HepG2 (cell line): ENCODE results near the gene FUOM. TPM values are rescaled to one million over a fixed set of nuclear protein-coding genes. Genes with fewer than 3 reads are reported as not detected.
A peak's percentile ranks its signal among the peaks of the same experiment; 100 is the strongest.

Experiments used
- AGO1 ChIP-seq: fragments of 200-400 bp; formaldehyde crosslinking; IDR thresholded peaks from 2 replicates; pipeline ENCODE4 v1.6.1; 2017; ENCODE audit warnings: mild to moderate bottlenecking, low read depth, low read length, moderate library complexity; ENCODE audit not compliant: poor library complexity, severe bottlenecking
- BCL6 ChIP-seq: IDR thresholded peaks from 2 replicates; pipeline ENCODE4 v1.6.1; 2016; ENCODE audit warnings: missing genetic modification reagents, missing compliant biosample characterization
- CC2D1A ChIP-seq: sonication (generic); formaldehyde crosslinking; IDR thresholded peaks from 2 replicates; pipeline ENCODE4 v1.8.1; 2023; ENCODE audit warnings: mild to moderate bottlenecking, missing genetic modification reagents
- KDM2A ChIP-seq: sonication (generic); formaldehyde crosslinking; IDR thresholded peaks from 2 replicates; pipeline ENCODE4 v1.4.0; 2020; ENCODE audit warnings: low read depth, missing genetic modification reagents, borderline replicate concordance
- NONO ChIP-seq, 2 experiments: fragments of 450-650 bp in 1 of 2; sonication (generic) in 1 of 2; formaldehyde crosslinking in 1 of 2; IDR thresholded peaks in 1 of 2; conservative IDR thresholded peaks in 1 of 2; 2 replicates each; pipeline versions ENCODE4 v1.6.1 to v1.8.0; 2017 to 2022; ENCODE audit warnings: mild to moderate bottlenecking in 1 of 2, missing genetic modification reagents in 1 of 2, moderate library complexity in 1 of 2
- SP1 ChIP-seq, 2 experiments: fragments of 450-650 bp in 1 of 2; sonication (generic) in 1 of 2; formaldehyde crosslinking in 1 of 2; IDR thresholded peaks; 2 replicates each; pipeline versions ENCODE4 v1.4.0 to v1.6.1; 2016 to 2020; ENCODE audit warnings: missing genetic modification reagents in 1 of 2
- TAF1 ChIP-seq: sonication (generic); formaldehyde crosslinking; IDR thresholded peaks from 2 replicates; pipeline ENCODE4 v1.4.0; 2020; ENCODE audit warnings: missing genetic modification reagents
- ZMYM2 ChIP-seq: sonication (generic); formaldehyde crosslinking; IDR thresholded peaks from 2 replicates; pipeline ENCODE4 v1.8.0; 2022; ENCODE audit warnings: mild to moderate bottlenecking, missing genetic modification reagents
- ZNF232 ChIP-seq: sonication (generic); formaldehyde crosslinking; IDR thresholded peaks from 2 replicates; pipeline ENCODE4 v1.4.0; 2020; ENCODE audit warnings: missing genetic modification reagents, borderline replicate concordance
- ZNF749 ChIP-seq: sonication (generic); formaldehyde crosslinking; IDR thresholded peaks from 2 replicates; pipeline ENCODE4 v1.8.0; 2022; ENCODE audit warnings: mild to moderate bottlenecking, missing genetic modification reagents, moderate library complexity, borderline replicate concordance
- polyA plus RNA-seq, 8 experiments: library from polyadenylated mRNA; depleted of rRNA in 3 of 8; stranded (reverse) in 7 of 8; unstranded in 1 of 8; fragments of >200 nt; fragmentation: Illumina TruSeq in 4 of 8; extraction: Trizol in 4 of 8; gene quantifications; 2 replicates each; pipeline versions ENCODE4 v1.2.1 to v1.2.3, GENCODE V29; 2011 to 2016; ENCODE audit warnings: low read depth in 4 of 8, missing spikeins in 1 of 8, mixed read lengths in 1 of 8; ENCODE audit not compliant: insufficient read depth in 1 of 8
- total RNA-seq, 5 experiments: library from RNA; depleted of rRNA; stranded (reverse); fragments of >200 nt; fragmentation: Illumina TruSeq; extraction: Trizol; gene quantifications; 2 replicates each; pipeline ENCODE4 v1.2.3, GENCODE V29; 2016; ENCODE audit warnings: low read depth in 1 of 5
- TF ChIP-seq, protein P1 (sequence below): sonication (generic); formaldehyde crosslinking; IDR thresholded peaks from 2 replicates; pipeline ENCODE4 v1.9.0; 2022; ENCODE audit warnings: missing genetic modification reagents, mild to moderate bottlenecking, borderline replicate concordance
- TF ChIP-seq, protein P2 (sequence below): sonication (generic); formaldehyde crosslinking; conservative IDR thresholded peaks from 2 replicates; pipeline ENCODE4 v1.8.0; 2022; ENCODE audit warnings: mild to moderate bottlenecking, moderate library complexity, missing genetic modification reagents
- TF ChIP-seq, protein P3 (sequence below): sonication (generic); formaldehyde crosslinking; IDR thresholded peaks from 2 replicates; pipeline ENCODE4 v1.5.0; 2020; ENCODE audit warnings: missing genetic modification reagents, mild to moderate bottlenecking, borderline replicate concordance
- TF ChIP-seq, protein P4 (sequence below): IDR thresholded peaks from 2 replicates; pipeline ENCODE4 v1.6.1; 2016; ENCODE audit warnings: mild to moderate bottlenecking
- TF ChIP-seq, protein P5 (sequence below): IDR thresholded peaks from 2 replicates; pipeline ENCODE4 v1.6.1; 2012; ENCODE audit warnings: inconsistent platforms
- TF ChIP-seq, protein P6 (sequence below): sonication (generic); formaldehyde crosslinking; IDR thresholded peaks from 2 replicates; pipeline ENCODE4 v1.4.0; 2020; ENCODE audit warnings: mild to moderate bottlenecking, missing genetic modification reagents

The FUOM gene
- total and polyA plus RNA-seq, 2 of the 13 experiments (the other 11 are each of a cell fraction or from before 2014, with no cell fraction given), result 27.5 to 60.4 TPM

DNA sequence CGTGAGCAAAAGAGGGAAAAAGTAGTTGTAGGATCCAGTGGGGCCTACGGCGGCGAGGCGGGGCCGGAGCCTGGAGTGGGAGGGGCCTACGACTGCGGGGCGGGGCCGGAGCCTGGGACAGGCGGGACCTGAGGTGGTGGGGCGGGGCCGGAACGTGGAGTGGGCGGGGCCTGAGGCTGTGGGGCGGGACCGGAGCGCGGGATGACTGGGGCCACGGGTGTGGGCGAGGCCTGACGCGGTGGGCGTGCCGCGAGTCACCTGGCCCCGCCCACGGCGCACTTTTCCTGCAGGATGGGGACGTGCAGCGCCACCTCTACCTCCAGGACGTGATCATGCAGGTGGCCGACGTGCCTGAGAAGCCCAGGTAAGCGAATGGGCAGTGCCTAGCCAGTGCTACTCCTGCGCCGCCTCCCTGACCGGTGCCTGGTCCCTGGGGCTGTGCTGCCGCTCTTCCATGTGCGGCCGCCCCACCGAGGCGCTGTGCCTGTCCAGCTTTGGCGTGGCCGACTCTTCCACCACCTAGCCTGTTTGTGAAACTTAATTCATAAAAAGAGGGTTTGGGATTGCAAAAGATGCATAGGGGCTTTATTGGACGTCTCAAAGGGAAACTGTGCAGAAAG, 48.6 kb downstream of the FUOM start (continued):
- TF ChIP-seq, protein P1, sequence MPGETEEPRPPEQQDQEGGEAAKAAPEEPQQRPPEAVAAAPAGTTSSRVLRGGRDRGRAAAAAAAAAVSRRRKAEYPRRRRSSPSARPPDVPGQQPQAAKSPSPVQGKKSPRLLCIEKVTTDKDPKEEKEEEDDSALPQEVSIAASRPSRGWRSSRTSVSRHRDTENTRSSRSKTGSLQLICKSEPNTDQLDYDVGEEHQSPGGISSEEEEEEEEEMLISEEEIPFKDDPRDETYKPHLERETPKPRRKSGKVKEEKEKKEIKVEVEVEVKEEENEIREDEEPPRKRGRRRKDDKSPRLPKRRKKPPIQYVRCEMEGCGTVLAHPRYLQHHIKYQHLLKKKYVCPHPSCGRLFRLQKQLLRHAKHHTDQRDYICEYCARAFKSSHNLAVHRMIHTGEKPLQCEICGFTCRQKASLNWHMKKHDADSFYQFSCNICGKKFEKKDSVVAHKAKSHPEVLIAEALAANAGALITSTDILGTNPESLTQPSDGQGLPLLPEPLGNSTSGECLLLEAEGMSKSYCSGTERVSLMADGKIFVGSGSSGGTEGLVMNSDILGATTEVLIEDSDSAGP (CRISPR knock-in tag), result 0 out of 2 replicates have a peak, but pooled peaks have one; percentile 20
- TF ChIP-seq, protein P2, sequence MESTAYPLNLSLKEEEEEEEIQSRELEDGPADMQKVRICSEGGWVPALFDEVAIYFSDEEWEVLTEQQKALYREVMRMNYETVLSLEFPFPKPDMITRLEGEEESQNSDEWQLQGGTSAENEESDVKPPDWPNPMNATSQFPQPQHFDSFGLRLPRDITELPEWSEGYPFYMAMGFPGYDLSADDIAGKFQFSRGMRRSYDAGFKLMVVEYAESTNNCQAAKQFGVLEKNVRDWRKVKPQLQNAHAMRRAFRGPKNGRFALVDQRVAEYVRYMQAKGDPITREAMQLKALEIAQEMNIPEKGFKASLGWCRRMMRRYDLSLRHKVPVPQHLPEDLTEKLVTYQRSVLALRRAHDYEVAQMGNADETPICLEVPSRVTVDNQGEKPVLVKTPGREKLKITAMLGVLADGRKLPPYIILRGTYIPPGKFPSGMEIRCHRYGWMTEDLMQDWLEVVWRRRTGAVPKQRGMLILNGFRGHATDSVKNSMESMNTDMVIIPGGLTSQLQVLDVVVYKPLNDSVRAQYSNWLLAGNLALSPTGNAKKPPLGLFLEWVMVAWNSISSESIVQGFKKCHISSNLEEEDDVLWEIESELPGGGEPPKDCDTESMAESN (CRISPR knock-in tag), result peak; percentile 52; the same call in 1 of the 2 replicates
- TF ChIP-seq SP1 (IDR thresholded peaks at IDR 0.05) (no peak), SP1 (CRISPR knock-in tag; IDR thresholded peaks at IDR 0.05) (peak; percentile 92), BCL6 (no peak), KDM2A (0 out of 2 replicates have a peak, but pooled peaks have one; percentile 3), ZMYM2 (no peak), ZNF232 (CRISPR knock-in tag) (no peak), CC2D1A (no peak), AGO1 (no peak), NONO (IDR thresholded peaks at IDR 0.05) (no peak), NONO (CRISPR knock-in tag; conservative IDR thresholded peaks at IDR 0.05) (0 out of 2 replicates have a peak, but pooled peaks have one; percentile 9), ZNF749 (CRISPR knock-in tag) (0 out of 2 replicates have a peak, but pooled peaks have one; percentile 18), TAF1 (CRISPR knock-in tag) (no peak)
- TF ChIP-seq, protein P3, sequence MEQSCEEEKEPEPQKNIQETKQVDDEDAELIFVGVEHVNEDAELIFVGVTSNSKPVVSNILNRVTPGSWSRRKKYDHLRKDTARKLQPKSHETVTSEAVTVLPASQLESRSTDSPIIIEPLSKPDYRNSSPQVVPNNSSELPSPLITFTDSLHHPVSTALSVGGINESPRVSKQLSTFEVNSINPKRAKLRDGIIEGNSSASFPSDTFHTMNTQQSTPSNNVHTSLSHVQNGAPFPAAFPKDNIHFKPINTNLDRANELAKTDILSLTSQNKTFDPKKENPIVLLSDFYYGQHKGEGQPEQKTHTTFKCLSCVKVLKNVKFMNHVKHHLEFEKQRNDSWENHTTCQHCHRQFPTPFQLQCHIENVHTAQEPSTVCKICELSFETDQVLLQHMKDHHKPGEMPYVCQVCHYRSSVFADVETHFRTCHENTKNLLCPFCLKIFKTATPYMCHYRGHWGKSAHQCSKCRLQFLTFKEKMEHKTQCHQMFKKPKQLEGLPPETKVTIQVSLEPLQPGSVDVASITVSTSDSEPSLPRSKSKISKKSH (CRISPR knock-in tag), result 0 out of 2 replicates have a peak, but pooled peaks have one; percentile 39
- TF ChIP-seq, protein P4, sequence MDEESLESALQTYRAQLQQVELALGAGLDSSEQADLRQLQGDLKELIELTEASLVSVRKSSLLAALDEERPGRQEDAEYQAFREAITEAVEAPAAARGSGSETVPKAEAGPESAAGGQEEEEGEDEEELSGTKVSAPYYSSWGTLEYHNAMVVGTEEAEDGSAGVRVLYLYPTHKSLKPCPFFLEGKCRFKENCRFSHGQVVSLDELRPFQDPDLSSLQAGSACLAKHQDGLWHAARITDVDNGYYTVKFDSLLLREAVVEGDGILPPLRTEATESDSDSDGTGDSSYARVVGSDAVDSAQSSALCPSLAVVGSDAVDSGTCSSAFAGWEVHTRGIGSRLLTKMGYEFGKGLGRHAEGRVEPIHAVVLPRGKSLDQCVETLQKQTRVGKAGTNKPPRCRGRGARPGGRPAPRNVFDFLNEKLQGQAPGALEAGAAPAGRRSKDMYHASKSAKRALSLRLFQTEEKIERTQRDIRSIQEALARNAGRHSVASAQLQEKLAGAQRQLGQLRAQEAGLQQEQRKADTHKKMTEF (CRISPR knock-in tag), result no peak
- TF ChIP-seq, protein P5, sequence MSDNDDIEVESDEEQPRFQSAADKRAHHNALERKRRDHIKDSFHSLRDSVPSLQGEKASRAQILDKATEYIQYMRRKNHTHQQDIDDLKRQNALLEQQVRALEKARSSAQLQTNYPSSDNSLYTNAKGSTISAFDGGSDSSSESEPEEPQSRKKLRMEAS, result peak; percentile 10; the same call in 1 of the 2 replicates
- TF ChIP-seq, protein P6, sequence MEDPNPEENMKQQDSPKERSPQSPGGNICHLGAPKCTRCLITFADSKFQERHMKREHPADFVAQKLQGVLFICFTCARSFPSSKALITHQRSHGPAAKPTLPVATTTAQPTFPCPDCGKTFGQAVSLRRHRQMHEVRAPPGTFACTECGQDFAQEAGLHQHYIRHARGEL (CRISPR knock-in tag), result 0 out of 2 replicates have a peak, but pooled peaks have one; percentile 53
